A549 treated with AZD9567 at 1 μM for 4 hours (cell line): ENCODE data around the gene ALG6. TPM values are rescaled to one million over a fixed set of nuclear protein-coding genes. Genes with fewer than 3 reads are reported as not detected.

ENCODE experiments used
- total RNA-seq: library from RNA; stranded (reverse); fragments of 200-300 nt; extraction: Qiagen RNA extraction; gene quantifications from 5 replicates; pipeline ENCODE4 v1.2.3, GENCODE V29; 2022; ENCODE audit not compliant: insufficient read depth

ALG6 gene
- 4.4 to 7.1 TPM (median 6.7 TPM) in 5 replicates for total RNA-seq

DNA sequence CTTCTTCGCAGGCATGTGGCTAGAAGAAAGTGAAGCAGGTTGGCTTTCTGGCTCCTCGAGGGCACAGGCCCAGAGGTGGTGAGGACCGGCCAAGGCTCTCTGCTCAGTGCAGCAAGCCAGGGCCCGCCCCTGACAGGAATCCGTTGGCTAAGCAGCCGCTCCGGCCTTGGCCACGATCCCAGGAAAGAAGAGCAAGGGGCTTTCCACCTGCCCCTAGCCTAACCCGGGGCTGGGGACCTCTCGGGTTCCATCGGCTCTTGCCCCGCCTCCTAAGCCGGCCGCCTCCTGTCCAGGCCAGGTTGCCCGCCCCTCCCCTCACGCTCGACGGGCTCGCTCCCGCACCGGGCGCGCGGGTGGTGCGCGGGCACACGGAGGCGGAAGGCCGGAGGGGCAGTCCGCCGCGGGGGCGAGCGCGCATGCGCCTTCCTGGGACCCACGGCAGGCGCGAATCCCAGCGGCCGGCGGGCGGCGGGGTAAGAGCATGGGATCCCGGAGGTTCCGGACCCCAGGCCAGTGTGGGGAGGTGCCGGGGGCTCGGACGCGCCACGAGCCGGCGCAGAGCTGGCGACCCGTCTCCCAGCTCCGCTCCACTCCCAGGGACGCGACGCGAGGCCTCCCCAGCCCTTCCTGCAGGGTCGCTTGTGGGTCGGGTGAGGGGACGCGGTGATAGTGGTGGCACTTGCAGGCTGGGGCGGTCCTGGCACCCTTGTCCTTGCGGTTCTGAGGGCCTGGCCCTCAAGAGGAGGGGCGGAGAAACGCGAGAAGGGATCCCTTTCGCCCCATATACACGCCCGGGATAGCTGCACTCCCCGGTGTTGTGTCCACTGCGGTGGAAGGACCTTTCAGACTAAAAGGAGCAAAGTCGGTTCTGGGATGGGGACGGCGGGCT lies at the start of gene ALG6:
Gene ALG6, plus strand, starts transcription at position 413 of the 889 bp plus-strand sequence. CDS start 3,351 bp downstream, outside the sequence.

DNA sequence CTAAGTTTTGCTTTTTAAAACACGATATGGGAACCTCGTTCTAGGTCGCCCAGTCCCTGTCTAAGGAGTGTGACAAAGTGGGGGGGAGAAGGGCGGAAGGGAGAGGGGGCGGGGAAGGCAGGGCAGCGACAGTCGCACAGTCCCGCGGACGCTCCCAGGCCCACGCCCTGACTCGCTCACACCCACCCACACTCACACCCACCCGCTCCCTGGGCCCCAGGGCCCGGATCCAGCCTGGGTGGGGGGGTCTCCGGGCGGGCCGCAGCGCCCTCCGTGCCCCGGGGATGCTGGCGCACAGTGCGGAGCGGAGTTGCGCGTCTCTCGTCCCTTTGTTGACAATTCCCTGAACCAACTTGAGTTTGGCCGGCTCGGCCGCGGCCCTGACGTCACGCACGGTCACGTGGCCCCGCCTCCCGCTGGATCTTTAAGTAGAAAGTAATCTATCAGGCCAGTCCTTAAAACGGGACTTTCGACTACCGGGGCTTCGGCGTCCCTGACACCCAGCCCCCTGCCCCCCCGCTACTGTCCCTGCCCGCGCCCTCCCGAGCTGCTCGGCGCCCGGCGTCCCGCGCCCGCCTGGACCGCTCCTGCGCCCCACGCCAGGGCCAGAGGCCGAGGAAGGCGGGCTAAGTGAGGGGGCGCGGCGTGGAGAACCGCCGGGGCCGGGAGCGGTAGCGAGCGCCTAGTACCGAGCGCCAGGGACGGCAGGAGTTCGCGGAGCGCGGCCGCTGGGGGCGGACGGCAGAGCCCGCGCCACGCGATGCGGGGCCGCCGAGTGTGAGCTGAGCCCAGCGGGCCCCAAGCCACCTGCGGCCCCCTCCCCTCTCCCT lies 45.1 kb upstream of the ALG6 start, which contains the start of gene FOXD3:
Gene FOXD3, plus strand, starts transcription at position 454 of the 830 bp plus-strand sequence. CDS start 492 bp downstream, outside the sequence.

Other genes starting within 250 kb of the ALG6 start
- gene FOXD3, start 45.1 kb upstream of the ALG6 start, total RNA-seq: 0.71 to 0.90 TPM (median 0.80 TPM) in 4 of 5 replicates, not detected in the other
- gene ITGB3BP, start 155.6 kb downstream of the ALG6 start, total RNA-seq: 25.1 to 31.7 TPM (median 25.4 TPM) in 5 replicates
- 1.9 to 4.0 TPM (median 2.1 TPM) in 5 replicates for gene EFCAB7, start 155.9 kb downstream of the ALG6 start, total RNA-seq
- 29.3 to 36.8 TPM (median 35.5 TPM) in 5 replicates for gene PGM1, start 225.8 kb downstream of the ALG6 start, total RNA-seq